Lung (tissue), 12 donors: Measurements from ENCODE around the gene DENND5A. TPM values are rescaled to one million over a fixed set of nuclear protein-coding genes. Genes with fewer than 3 reads are reported as not detected.

ENCODE experiments used
- ATAC-seq: fragments of 200-7000 bp; cut with Tn5 transposase; one replicate; pipeline ENCODE4 v1.9.1; 2020; ENCODE audit warnings: moderate number of reproducible peaks; ENCODE audit not compliant: insufficient read depth, low FRiP score
- DNase-seq, 3 donors: peaks; one replicate each; pipeline ENCODE4 v3.0.0-alpha.2; 2013 to 2017
- H3K27ac ChIP-seq, 2 donors: one replicate each; pipeline ENCODE4 v1.5.1; 2013; ENCODE audit warnings: mild to moderate bottlenecking in 2 of 2, moderate library complexity in 2 of 2, control low read depth in 1 of 2, inconsistent platforms in 1 of 2, low read depth in 1 of 2, low read length in 1 of 2
- H3K27me3 ChIP-seq, 3 donors: one replicate each; pipeline ENCODE4 v1.5.1; 2013; ENCODE audit warnings: low read length in 2 of 3; ENCODE audit not compliant: control insufficient read depth in 3 of 3, insufficient read depth in 3 of 3
- H3K36me3 ChIP-seq, 4 donors: one replicate each; pipeline ENCODE4 v1.5.1; 2013; ENCODE audit warnings: low read length in 4 of 4, mild to moderate bottlenecking in 1 of 4, moderate library complexity in 1 of 4; ENCODE audit not compliant: control insufficient read depth in 4 of 4, insufficient read depth in 4 of 4
- H3K4me1 ChIP-seq, 5 donors: one replicate each; pipeline ENCODE4 v1.5.1; 2013; ENCODE audit warnings: low read length in 5 of 5, mild to moderate bottlenecking in 2 of 5, moderate library complexity in 1 of 5; ENCODE audit not compliant: control insufficient read depth in 5 of 5, insufficient read depth in 5 of 5
- H3K4me3 ChIP-seq: one replicate; pipeline ENCODE4 v1.5.1; 2013; ENCODE audit warnings: mild to moderate bottlenecking, control low read depth, moderate library complexity
- H3K9ac ChIP-seq, 2 donors: one replicate each; pipeline ENCODE4 v1.5.1; 2013; ENCODE audit warnings: low read length in 2 of 2, control low read depth in 1 of 2; ENCODE audit not compliant: insufficient read depth in 1 of 2
- H3K9me3 ChIP-seq, 4 donors: one replicate each; pipeline ENCODE4 v1.5.1; 2013; ENCODE audit warnings: low read length in 3 of 4, mild to moderate bottlenecking in 1 of 4, moderate library complexity in 1 of 4; ENCODE audit not compliant: control insufficient read depth in 4 of 4, insufficient read depth in 3 of 4
- CTCF ChIP-seq: IDR thresholded peaks from 2 replicates; pipeline ENCODE4 v1.5.1; 2012; ENCODE audit warnings: mild to moderate bottlenecking; ENCODE audit errors: control extremely low read depth, extremely low read depth
- WGBS, 2 donors: extraction: QIAGEN DNeasy Blood & Tissue Kit; methylation state at CpG; one replicate each; pipeline ENCODE4 v1.1.7; 2013; 5-methylcytosine and 5-hydroxymethylcytosine counted together
- polyA plus RNA-seq, 2 donors: library from polyadenylated mRNA; stranded (reverse); fragments of 200-250 nt; gene quantifications; one replicate each; pipeline ENCODE4 v1.2.1, GENCODE V29; 2013
- total RNA-seq, 2 donors: library from RNA; depleted of rRNA in 1 of 2; stranded (reverse); fragments of >200 nt in 1 of 2; gene quantifications; one replicate each; pipeline ENCODE4 v1.2.1, GENCODE V29; 2014 to 2021
- donor health status: control.
- donor health status: control.
- donor health status: Bipolar disorder and iron deficiency.
- donor health status: healthy.
- donor health status: DM: yes; HTN: yes; CAD: no.

The DENND5A gene
- total and polyA plus RNA-seq, 4 donors: 20.8 to 152 (median 112) TPM

GRCh38 chr11:9095421-9095820, 169.7 kb downstream of the DENND5A start:
- Histone ChIP-seq H3K27ac (no peak overlapping the region), H3K4me3 (no peak overlapping the region), H3K27me3 (no peaks in the 10 kb centered on the region), H3K4me1 (peaks cover 0 to 9% (median 0%) of the 10 kb centered on the region in 5 donors), H3K36me3 (no peaks in the 10 kb centered on the region), H3K9me3 (no peaks in the 10 kb centered on the region), H3K9ac (no peak overlapping the region)
- no peak for TF ChIP-seq CTCF
- 91 to 93% methylated on average over 12 of the region's 12 CpGs for WGBS, 2 donors
- ATAC-seq (no peak), DNase-seq (no peak)

- ATAC-seq: no peak
- no peak overlapping the region for H3K9ac ChIP-seq
- TF ChIP-seq CTCF: no peak
- 97% methylated on average over 8 of the region's 8 CpGs for WGBS, 2 donors
- H3K27ac ChIP-seq: no peak overlapping the region
- DNase-seq: no peak
- H3K9me3 ChIP-seq: no peaks in the 10 kb centered on the region
- peaks cover 0 to 2% (median 0%) of the 10 kb centered on the region in 3 donors for H3K27me3 ChIP-seq
- H3K36me3 ChIP-seq: no peaks in the 10 kb centered on the region
- no peak overlapping the region for H3K4me3 ChIP-seq
- H3K4me1 ChIP-seq: peaks cover 0 to 12% (median 4%) of the 10 kb centered on the region in 5 donors
Observed at GRCh38 chr11:9094420-9094819, 170.7 kb downstream of the DENND5A start.

GRCh38 chr11:9092853-9093778, 172.0 kb downstream of the DENND5A start:
- Histone ChIP-seq H3K27ac (no peak overlapping the region), H3K36me3 (no peaks in the 10 kb centered on the region), H3K4me1 (peaks cover 0 to 12% (median 4%) of the 10 kb centered on the region in 5 donors), H3K9me3 (no peaks in the 10 kb centered on the region), H3K9ac (no peak overlapping the region), H3K4me3 (no peak overlapping the region), H3K27me3 (peaks cover 0 to 2% (median 0%) of the 10 kb centered on the region in 3 donors)
- ATAC-seq: no peak
- no peak for TF ChIP-seq CTCF
- peak in 2 of 3 donors; percentile 33 to 43 for DNase-seq
- WGBS, 2 donors: 70 to 72% methylated on average over 10 of the region's 10 CpGs
